ENCODE measurements around the gene SS18L1.

Gene SS18L1

GRCh38 chr20:62163485-62163865, 19.9 kb downstream of the SS18L1 start:
- in situ Hi-C loops (cut with HindIII; ENCODE audit: low pct_ligation_motif_present, low pct_unique_long_range_greater_than_20kb, low sequenced_read_pairs) = no loop called here
- no peak for DNase-seq

- in situ Hi-C loops (cut with HindIII; ENCODE audit: low pct_ligation_motif_present, low pct_unique_long_range_greater_than_20kb, low sequenced_read_pairs) = no loop called here
- no peak for DNase-seq
These were observed 20.6 kb downstream of the SS18L1 start for GRCh38 chr20:62163986-62164762.

- in situ Hi-C loops (cut with HindIII; ENCODE audit: low pct_ligation_motif_present, low pct_unique_long_range_greater_than_20kb, low sequenced_read_pairs) = no loop called here
- DNase-seq = no peak
These were observed 21.6 kb downstream of the SS18L1 start for GRCh38 chr20:62164879-62165761.

- no peak for DNase-seq
- in situ Hi-C loops (cut with HindIII; ENCODE audit: low pct_ligation_motif_present, low pct_unique_long_range_greater_than_20kb, low sequenced_read_pairs) = no loop called here
These were observed 22.3 kb downstream of the SS18L1 start for GRCh38 chr20:62165762-62166399.

GRCh38 chr20:62167474-62167873, 23.9 kb downstream of the SS18L1 start:
- no peak for DNase-seq
- in situ Hi-C loops (cut with HindIII; ENCODE audit: low pct_ligation_motif_present, low pct_unique_long_range_greater_than_20kb, low sequenced_read_pairs) = no loop called here

GRCh38 chr20:62168061-62168460, 24.5 kb downstream of the SS18L1 start:
- in situ Hi-C loops (cut with HindIII; ENCODE audit: low pct_ligation_motif_present, low pct_unique_long_range_greater_than_20kb, low sequenced_read_pairs) = no loop called here
- no peak for DNase-seq

GRCh38 chr20:62168890-62169435, 25.4 kb downstream of the SS18L1 start:
- in situ Hi-C loops (cut with HindIII; ENCODE audit: low pct_ligation_motif_present, low pct_unique_long_range_greater_than_20kb, low sequenced_read_pairs) = no loop called here

GRCh38 chr20:62170536-62170935, 27.0 kb downstream of the SS18L1 start:
- DNase-seq = no peak
- in situ Hi-C loops (cut with HindIII; ENCODE audit: low pct_ligation_motif_present, low pct_unique_long_range_greater_than_20kb, low sequenced_read_pairs) = no loop called here

More at GRCh38 chr20:62168890-62169435, 25.4 kb downstream of the SS18L1 start:
- no peak for DNase-seq

- in situ Hi-C loops (cut with HindIII; ENCODE audit: low pct_ligation_motif_present, low pct_unique_long_range_greater_than_20kb, low sequenced_read_pairs) = no loop called here
- no peak for DNase-seq
These were observed 27.7 kb downstream of the SS18L1 start for GRCh38 chr20:62171245-62171644.

GRCh38 chr20:62172666-62173065, 29.1 kb downstream of the SS18L1 start:
- in situ Hi-C loops (cut with HindIII; ENCODE audit: low pct_ligation_motif_present, low pct_unique_long_range_greater_than_20kb, low sequenced_read_pairs) = no loop called here

GRCh38 chr20:62174021-62174804, 30.6 kb downstream of the SS18L1 start:
- in situ Hi-C loops (cut with HindIII; ENCODE audit: low pct_ligation_motif_present, low pct_unique_long_range_greater_than_20kb, low sequenced_read_pairs) = no loop called here

More at GRCh38 chr20:62172666-62173065, 29.1 kb downstream of the SS18L1 start:
- no peak for DNase-seq

GRCh38 chr20:62174870-62175624, 31.5 kb downstream of the SS18L1 start:
- in situ Hi-C loops (cut with HindIII; ENCODE audit: low pct_ligation_motif_present, low pct_unique_long_range_greater_than_20kb, low sequenced_read_pairs) = no loop called here
- no peak for DNase-seq

More at GRCh38 chr20:62174021-62174804, 30.6 kb downstream of the SS18L1 start:
- no peak for DNase-seq

GRCh38 chr20:62175711-62176110, 32.1 kb downstream of the SS18L1 start:
- DNase-seq = no peak
- in situ Hi-C loops (cut with HindIII; ENCODE audit: low pct_ligation_motif_present, low pct_unique_long_range_greater_than_20kb, low sequenced_read_pairs) = no loop called here

GRCh38 chr20:62176866-62177265, 33.3 kb downstream of the SS18L1 start:
- DNase-seq = no peak
- in situ Hi-C loops (cut with HindIII; ENCODE audit: low pct_ligation_motif_present, low pct_unique_long_range_greater_than_20kb, low sequenced_read_pairs) = no loop called here

GRCh38 chr20:62177307-62177706, 33.7 kb downstream of the SS18L1 start:
- in situ Hi-C loops (cut with HindIII; ENCODE audit: low pct_ligation_motif_present, low pct_unique_long_range_greater_than_20kb, low sequenced_read_pairs) = no loop called here

GRCh38 chr20:62178316-62179161, 35.0 kb downstream of the SS18L1 start:
- no peak for DNase-seq
- in situ Hi-C loops (cut with HindIII; ENCODE audit: low pct_ligation_motif_present, low pct_unique_long_range_greater_than_20kb, low sequenced_read_pairs) = no loop called here

More at GRCh38 chr20:62177307-62177706, 33.7 kb downstream of the SS18L1 start:
- no peak for DNase-seq

- no peak for DNase-seq
- in situ Hi-C loops (cut with HindIII; ENCODE audit: low pct_ligation_motif_present, low pct_unique_long_range_greater_than_20kb, low sequenced_read_pairs) = no loop called here
These were observed 35.6 kb downstream of the SS18L1 start for GRCh38 chr20:62179162-62179504.

Data from ACHN (cell line).